ENCODE results near the gene SAP30BP.

Gene SAP30BP

DNA sequence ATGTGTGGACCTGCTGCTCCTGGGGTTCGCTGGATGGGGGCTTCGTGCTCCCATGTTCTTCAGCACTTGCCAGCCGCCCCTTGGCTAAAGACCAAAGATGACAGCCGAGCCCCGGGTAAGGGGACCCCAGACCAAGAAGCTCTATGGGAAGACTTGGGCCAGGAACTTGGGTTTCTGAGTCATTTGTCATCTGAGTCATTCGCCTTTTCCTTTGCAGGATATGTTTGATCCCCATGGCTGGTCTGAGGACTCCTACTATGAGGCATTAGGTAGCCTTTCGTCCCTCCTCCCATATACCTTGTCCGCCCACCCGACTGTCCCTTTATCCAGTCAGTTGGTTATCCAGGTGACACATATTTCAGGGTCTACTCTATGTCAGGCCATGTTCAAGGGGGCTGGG is 36.5 kb downstream of the SAP30BP start:
- H3K27ac ChIP-seq (ENCODE audit: low read depth, low read length) = no peak overlapping the region

DNA sequence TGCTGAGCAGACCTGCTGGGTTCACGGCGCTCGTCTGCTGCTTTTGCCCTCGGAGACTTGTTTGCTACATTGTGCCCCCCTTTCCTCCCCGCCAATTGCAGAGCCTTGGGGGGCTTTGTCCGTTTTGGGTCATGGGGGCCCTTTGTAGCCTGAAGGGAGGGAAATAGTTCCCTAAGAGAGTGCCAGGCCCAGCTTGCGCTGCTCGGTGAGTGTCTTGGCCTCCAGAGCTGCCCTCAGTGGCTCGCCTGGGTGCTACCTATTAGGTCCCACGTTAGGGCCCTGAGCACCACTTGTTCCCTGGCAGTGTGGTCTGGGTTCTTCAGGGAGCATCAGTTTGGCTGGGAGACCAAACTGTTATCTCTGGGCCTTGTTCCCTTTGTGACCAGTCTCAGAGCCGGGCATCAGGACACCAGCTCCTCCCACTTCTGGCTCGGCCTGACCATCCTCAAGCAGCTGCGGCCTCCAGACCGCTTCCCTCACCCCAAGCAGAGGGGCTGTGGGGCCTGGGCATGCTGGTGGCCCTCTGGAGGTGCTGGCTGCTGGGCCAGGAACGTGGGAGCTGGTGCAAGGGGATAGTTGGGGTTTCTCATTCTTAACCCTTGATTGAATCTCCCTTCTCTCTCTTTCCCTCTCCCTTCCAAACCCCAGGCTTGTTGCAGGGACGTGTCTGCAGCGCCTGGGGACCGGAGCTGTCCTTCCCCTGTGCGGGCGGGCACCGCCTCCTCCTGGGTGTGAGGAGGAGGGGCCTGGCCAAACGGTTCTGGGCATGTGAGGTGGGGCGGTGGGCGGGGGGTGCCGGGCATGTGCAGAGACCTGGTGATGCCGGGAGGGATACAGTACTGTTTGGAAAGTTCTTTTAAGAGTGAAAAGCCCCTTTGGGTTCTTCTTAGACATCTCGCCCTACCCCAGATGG is 38.1 kb downstream of the SAP30BP start:
- Histone ChIP-seq H3K4me3 (ENCODE audit: low read depth in 1 of 2, low read length in 2 of 2) (no peak overlapping the region), H3K4me1 (ENCODE audit: control insufficient read depth in 1 of 2, insufficient read depth in 2 of 2, low read length in 2 of 2) (peaks cover 11 to 12% of the 10 kb centered on the region in 2 donors), H3K9me3 (ENCODE audit: control insufficient read depth in 1 of 2, low read length in 2 of 2) (no peaks in the 10 kb centered on the region), H3K27ac (ENCODE audit: low read depth, low read length) (no peak overlapping the region), H3K27me3 (ENCODE audit: control insufficient read depth in 1 of 2, insufficient read depth in 2 of 2, low read length in 2 of 2) (no peaks in the 10 kb centered on the region), H3K36me3 (ENCODE audit: control insufficient read depth in 1 of 2, insufficient read depth in 2 of 2, low read length in 2 of 2) (peaks cover 52 to 83% of the 10 kb centered on the region in 2 donors), H3K9ac (ENCODE audit: low read depth in 1 of 2, low read length in 2 of 2) (no peak overlapping the region)

More for the DNA sequence above, 36.5 kb downstream of the SAP30BP start:
- peaks cover 52 to 86% of the 10 kb centered on the region in 2 donors for H3K36me3 ChIP-seq (ENCODE audit: control insufficient read depth in 1 of 2, insufficient read depth in 2 of 2, low read length in 2 of 2)
- no peak overlapping the region for H3K4me3 ChIP-seq (ENCODE audit: low read depth in 1 of 2, low read length in 2 of 2)
- no peaks in the 10 kb centered on the region for H3K9me3 ChIP-seq (ENCODE audit: control insufficient read depth in 1 of 2, low read length in 2 of 2)
- no peaks in the 10 kb centered on the region for H3K27me3 ChIP-seq (ENCODE audit: control insufficient read depth in 1 of 2, insufficient read depth in 2 of 2, low read length in 2 of 2)
- H3K9ac ChIP-seq (ENCODE audit: low read depth in 1 of 2, low read length in 2 of 2) = no peak overlapping the region
- H3K4me1 ChIP-seq (ENCODE audit: control insufficient read depth in 1 of 2, insufficient read depth in 2 of 2, low read length in 2 of 2) = peaks cover 27 to 28% of the 10 kb centered on the region in 2 donors

DNA sequence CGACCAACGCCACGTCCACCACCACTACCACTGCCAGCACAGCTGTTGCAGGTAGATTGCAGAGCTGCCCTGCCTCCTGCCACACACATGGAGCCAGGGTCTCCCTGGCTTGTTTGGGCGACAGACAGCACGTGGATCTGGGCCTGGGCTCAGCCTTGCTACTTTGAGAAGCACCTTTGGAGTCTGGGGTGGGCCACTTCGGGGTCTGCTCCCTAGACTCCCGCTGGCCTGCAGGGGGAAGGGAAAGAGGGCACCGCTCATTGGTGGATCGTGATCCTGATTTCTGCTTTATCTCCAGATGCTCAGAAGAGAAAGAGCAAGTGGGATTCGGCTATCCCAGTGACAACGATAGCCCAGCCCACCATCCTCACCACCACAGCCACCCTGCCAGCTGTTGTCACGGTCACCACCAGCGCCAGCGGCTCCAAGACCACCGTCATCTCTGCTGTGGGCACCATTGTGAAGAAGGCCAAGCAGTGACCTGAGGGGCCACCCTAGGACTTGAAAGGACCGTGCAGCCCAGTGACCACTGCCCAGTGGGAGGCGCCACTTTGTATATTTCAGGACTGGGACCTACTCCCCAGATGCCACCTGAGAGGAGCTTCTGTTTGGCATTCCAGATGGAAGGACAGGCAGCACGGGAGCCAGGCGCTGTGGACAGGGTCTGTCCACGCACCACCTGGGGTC is 39.0 kb downstream of the SAP30BP start:
- Histone ChIP-seq H3K9me3 (ENCODE audit: control insufficient read depth in 1 of 2, low read length in 2 of 2) (no peaks in the 10 kb centered on the region), H3K27me3 (ENCODE audit: control insufficient read depth in 1 of 2, insufficient read depth in 2 of 2, low read length in 2 of 2) (no peaks in the 10 kb centered on the region), H3K4me1 (ENCODE audit: control insufficient read depth in 1 of 2, insufficient read depth in 2 of 2, low read length in 2 of 2) (peaks cover 1 to 2% of the 10 kb centered on the region in 2 donors), H3K4me3 (ENCODE audit: low read depth in 1 of 2, low read length in 2 of 2) (no peak overlapping the region), H3K9ac (ENCODE audit: low read depth in 1 of 2, low read length in 2 of 2) (no peak overlapping the region), H3K36me3 (ENCODE audit: control insufficient read depth in 1 of 2, insufficient read depth in 2 of 2, low read length in 2 of 2) (peaks cover 45 to 74% of the 10 kb centered on the region in 2 donors), H3K27ac (ENCODE audit: low read depth, low read length) (no peak overlapping the region)

DNA sequence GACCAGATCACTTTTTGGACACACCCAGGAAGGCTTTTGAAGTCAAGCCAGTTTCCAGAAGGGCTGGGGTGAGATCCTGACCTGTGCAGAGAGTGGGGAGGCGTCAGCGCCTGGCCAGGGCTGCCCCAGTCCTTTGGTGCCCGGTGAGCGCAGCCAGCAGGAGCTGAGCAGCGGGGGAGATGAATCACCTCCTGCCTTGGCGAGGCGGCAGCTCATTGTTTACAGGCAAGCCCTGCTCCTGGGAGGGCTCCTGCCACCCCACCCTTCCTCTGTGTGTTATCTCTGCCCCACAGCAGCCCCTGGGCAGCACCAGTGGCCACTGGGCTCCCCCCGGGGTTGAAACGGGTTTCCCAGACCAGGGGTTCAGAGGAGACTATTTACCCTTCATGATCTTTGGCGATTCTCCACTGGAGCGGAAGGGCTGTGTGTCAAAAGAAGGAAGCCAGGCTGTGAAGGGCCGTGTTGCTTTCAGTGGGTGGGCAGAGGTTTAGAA is 40.0 kb downstream of the SAP30BP start:
- Histone ChIP-seq H3K36me3 (ENCODE audit: control insufficient read depth in 1 of 2, insufficient read depth in 2 of 2, low read length in 2 of 2) (peaks cover 39 to 64% of the 10 kb centered on the region in 2 donors), H3K27me3 (ENCODE audit: control insufficient read depth in 1 of 2, insufficient read depth in 2 of 2, low read length in 2 of 2) (no peaks in the 10 kb centered on the region), H3K9ac (ENCODE audit: low read depth in 1 of 2, low read length in 2 of 2) (no peak overlapping the region), H3K4me1 (ENCODE audit: control insufficient read depth in 1 of 2, insufficient read depth in 2 of 2, low read length in 2 of 2) (no peaks in the 10 kb centered on the region), H3K4me3 (ENCODE audit: low read depth in 1 of 2, low read length in 2 of 2) (no peak overlapping the region), H3K9me3 (ENCODE audit: control insufficient read depth in 1 of 2, low read length in 2 of 2) (no peaks in the 10 kb centered on the region), H3K27ac (ENCODE audit: low read depth, low read length) (no peak overlapping the region)

DNA sequence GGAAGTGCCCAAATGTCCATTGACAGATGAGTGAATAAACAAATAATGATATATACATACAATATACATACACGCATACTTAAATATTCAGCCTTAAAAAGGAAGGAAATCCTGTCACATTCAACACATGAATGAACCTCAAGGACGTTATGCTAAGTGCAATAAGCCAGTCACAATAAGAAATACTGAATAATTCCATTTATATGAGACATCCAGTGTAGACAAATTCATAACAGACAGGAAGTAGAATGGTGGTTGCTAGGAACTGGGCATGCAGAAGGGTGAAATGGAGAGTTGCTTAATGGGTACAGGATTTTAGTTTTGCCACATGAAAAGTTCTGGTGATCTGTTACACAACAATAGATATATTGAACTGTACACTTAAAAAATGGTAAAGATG is 45.3 kb downstream of the SAP30BP start:
- Histone ChIP-seq H3K9ac (ENCODE audit: low read depth in 1 of 2, low read length in 2 of 2) (no peak overlapping the region), H3K27ac (ENCODE audit: low read depth, low read length) (no peak overlapping the region), H3K9me3 (ENCODE audit: control insufficient read depth in 1 of 2, low read length in 2 of 2) (no peaks in the 10 kb centered on the region), H3K4me3 (ENCODE audit: low read depth in 1 of 2, low read length in 2 of 2) (no peak overlapping the region), H3K27me3 (ENCODE audit: control insufficient read depth in 1 of 2, insufficient read depth in 2 of 2, low read length in 2 of 2) (no peaks in the 10 kb centered on the region), H3K4me1 (ENCODE audit: control insufficient read depth in 1 of 2, insufficient read depth in 2 of 2, low read length in 2 of 2) (no peaks in the 10 kb centered on the region), H3K36me3 (ENCODE audit: control insufficient read depth in 1 of 2, insufficient read depth in 2 of 2, low read length in 2 of 2) (peaks cover 0 to 12% of the 10 kb centered on the region in 2 donors)

DNA sequence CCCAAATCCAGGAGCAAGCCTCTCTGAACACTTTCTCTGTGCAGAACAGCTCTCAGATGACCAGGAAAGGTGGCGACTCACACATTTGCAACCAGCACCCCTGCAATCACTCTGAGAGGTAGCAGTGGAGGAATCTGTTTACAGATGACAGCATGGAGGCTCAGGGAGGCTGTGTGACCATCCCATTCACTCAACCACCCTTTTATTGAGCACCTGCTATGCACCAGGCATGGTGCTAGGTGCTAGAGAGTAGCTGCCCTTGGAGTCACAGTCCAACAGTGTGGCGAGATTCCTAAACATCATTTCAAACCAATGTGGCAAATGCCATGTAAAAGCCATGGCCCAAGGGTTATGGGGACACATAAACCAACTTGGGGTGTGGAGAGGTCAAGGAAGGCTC is 52.6 kb downstream of the SAP30BP start:
- Histone ChIP-seq H3K4me1 (ENCODE audit: control insufficient read depth in 1 of 2, insufficient read depth in 2 of 2, low read length in 2 of 2) (peaks cover 9 to 23% of the 10 kb centered on the region in 2 donors), H3K36me3 (ENCODE audit: control insufficient read depth in 1 of 2, insufficient read depth in 2 of 2, low read length in 2 of 2) (peaks cover 0 to 3% of the 10 kb centered on the region in 2 donors), H3K9ac (ENCODE audit: low read depth in 1 of 2, low read length in 2 of 2) (no peak overlapping the region), H3K27me3 (ENCODE audit: control insufficient read depth in 1 of 2, insufficient read depth in 2 of 2, low read length in 2 of 2) (no peaks in the 10 kb centered on the region), H3K27ac (ENCODE audit: low read depth, low read length) (no peak overlapping the region), H3K4me3 (ENCODE audit: low read depth in 1 of 2, low read length in 2 of 2) (no peak overlapping the region), H3K9me3 (ENCODE audit: control insufficient read depth in 1 of 2, low read length in 2 of 2) (no peaks in the 10 kb centered on the region)

DNA sequence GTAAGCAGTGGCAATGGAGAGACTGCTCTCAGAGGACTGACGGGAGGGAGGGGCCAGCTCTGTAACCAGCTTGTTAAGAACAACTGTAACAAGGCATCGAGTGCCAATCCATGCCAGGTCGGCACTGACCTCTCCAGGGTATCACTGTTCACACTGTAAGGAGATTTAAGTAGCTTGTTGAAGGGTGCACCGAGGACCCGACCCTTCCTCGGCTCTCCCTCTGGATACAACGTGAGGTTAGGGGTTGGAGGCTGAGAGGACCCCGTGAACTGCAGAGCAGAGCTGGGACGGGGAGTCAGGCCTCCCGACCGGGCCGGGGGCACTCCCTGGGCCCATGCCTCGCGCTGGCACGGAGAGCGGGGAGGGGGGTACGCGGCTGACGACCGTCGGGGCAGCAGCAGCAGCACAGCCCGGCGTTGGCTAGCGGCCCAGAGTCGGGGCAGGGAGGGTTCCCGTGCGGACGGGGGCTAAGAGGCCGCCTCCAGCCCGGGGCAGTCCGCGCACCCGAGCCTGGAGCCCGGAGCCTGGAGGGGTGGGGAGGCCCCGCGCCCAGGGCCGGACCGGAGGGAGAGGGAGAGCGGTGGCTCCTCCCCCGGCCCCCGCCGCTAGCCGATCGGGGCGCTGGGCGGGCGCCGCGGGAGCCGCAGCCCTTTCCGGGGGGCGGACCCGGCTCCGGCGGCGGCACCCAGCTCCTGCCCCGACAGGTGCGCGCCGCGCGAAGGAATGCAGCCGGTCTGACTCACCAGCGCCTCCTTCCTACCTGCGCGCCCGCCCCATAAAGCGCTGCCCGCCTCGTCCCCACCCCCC is 53.7 kb downstream of the SAP30BP start, which contains the start of gene ITGB4:
ITGB4 (plus strand) TSS at position 804 of the 807 bp plus-strand sequence. CDS start 3,245 bp downstream, outside the sequence.
- Histone ChIP-seq H3K4me1 (ENCODE audit: control insufficient read depth in 1 of 2, insufficient read depth in 2 of 2, low read length in 2 of 2) (peaks cover 9 to 23% of the 10 kb centered on the region in 2 donors), H3K36me3 (ENCODE audit: control insufficient read depth in 1 of 2, insufficient read depth in 2 of 2, low read length in 2 of 2) (peaks cover 10 to 14% of the 10 kb centered on the region in 2 donors), H3K9ac (ENCODE audit: low read depth in 1 of 2, low read length in 2 of 2) (peak within 1 kb of the TSS; percentile 90 to 95), H3K27me3 (ENCODE audit: control insufficient read depth in 1 of 2, insufficient read depth in 2 of 2, low read length in 2 of 2) (no peaks in the 10 kb centered on the region), H3K27ac (ENCODE audit: low read depth, low read length) (peak within 1 kb of the TSS; percentile 88), H3K9me3 (ENCODE audit: control insufficient read depth in 1 of 2, low read length in 2 of 2) (no peaks in the 10 kb centered on the region), H3K4me3 (ENCODE audit: low read depth in 1 of 2, low read length in 2 of 2) (peak within 1 kb of the TSS; percentile 65 to 77)

DNA sequence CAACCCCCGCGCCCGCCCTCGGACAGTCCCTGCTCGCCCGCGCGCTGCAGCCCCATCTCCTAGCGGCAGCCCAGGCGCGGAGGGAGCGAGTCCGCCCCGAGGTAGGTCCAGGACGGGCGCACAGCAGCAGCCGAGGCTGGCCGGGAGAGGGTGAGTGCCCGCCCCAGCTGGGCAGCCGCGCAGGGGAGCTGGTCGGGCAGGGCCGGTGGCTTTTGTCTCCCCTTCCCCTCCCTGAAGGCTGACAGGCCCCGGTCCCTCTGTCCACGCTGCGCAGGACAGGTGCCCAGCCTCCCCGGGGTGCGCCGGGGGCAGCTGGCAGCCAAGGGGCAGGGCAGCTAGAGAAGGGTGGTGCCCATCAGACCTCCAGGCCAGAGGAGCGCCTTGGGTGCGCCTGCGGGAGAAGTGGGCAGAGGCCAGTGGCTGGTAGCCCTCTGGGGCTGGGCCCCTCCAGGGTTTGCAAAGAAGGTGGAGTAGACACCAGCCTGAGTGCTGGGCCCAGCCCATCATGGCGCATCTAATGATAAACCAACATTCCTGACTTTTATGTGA is 54.4 kb downstream of the SAP30BP start:
- Histone ChIP-seq H3K4me3 (ENCODE audit: low read depth in 1 of 2, low read length in 2 of 2) (peak overlapping the region; percentile 65 to 77), H3K9ac (ENCODE audit: low read depth in 1 of 2, low read length in 2 of 2) (peak overlapping the region; percentile 90 to 95), H3K4me1 (ENCODE audit: control insufficient read depth in 1 of 2, insufficient read depth in 2 of 2, low read length in 2 of 2) (peaks cover 9 to 23% of the 10 kb centered on the region in 2 donors), H3K27ac (ENCODE audit: low read depth, low read length) (peak overlapping the region; percentile 87), H3K36me3 (ENCODE audit: control insufficient read depth in 1 of 2, insufficient read depth in 2 of 2, low read length in 2 of 2) (peaks cover 14 to 17% of the 10 kb centered on the region in 2 donors), H3K27me3 (ENCODE audit: control insufficient read depth in 1 of 2, insufficient read depth in 2 of 2, low read length in 2 of 2) (no peaks in the 10 kb centered on the region), H3K9me3 (ENCODE audit: control insufficient read depth in 1 of 2, low read length in 2 of 2) (no peaks in the 10 kb centered on the region)

DNA sequence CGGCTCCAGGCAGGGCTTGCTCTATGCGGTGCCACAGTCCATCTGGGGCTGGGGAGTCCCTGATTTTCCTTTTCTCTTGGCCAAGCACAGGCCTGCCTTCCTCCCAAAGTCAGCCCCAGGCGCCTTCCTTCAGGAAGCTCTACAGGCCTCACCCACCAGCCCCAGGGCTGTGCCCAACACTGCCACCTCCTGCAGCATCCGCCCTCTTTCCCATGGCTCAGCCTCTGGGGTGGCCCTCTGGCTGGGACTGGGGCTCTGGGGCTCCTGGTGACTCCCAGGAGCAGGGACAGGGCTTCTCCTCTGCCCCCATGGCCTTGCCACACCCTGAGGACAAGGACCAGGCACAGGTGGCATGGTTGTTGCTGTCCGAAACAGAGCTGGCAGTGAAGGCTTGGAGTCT is 54.9 kb downstream of the SAP30BP start:
- no peaks in the 10 kb centered on the region for H3K27me3 ChIP-seq (ENCODE audit: control insufficient read depth in 1 of 2, insufficient read depth in 2 of 2, low read length in 2 of 2)
- peaks cover 14 to 20% of the 10 kb centered on the region in 2 donors for H3K36me3 ChIP-seq (ENCODE audit: control insufficient read depth in 1 of 2, insufficient read depth in 2 of 2, low read length in 2 of 2)
- H3K27ac ChIP-seq (ENCODE audit: low read depth, low read length) = peak overlapping the region; percentile 87
- peak overlapping the region; percentile 90 to 95 for H3K9ac ChIP-seq (ENCODE audit: low read depth in 1 of 2, low read length in 2 of 2)
- peaks cover 9 to 23% of the 10 kb centered on the region in 2 donors for H3K4me1 ChIP-seq (ENCODE audit: control insufficient read depth in 1 of 2, insufficient read depth in 2 of 2, low read length in 2 of 2)
- peak overlapping the region; percentile 65 to 77 for H3K4me3 ChIP-seq (ENCODE audit: low read depth in 1 of 2, low read length in 2 of 2)
- no peaks in the 10 kb centered on the region for H3K9me3 ChIP-seq (ENCODE audit: control insufficient read depth in 1 of 2, low read length in 2 of 2)
